Stimulated activated CD8-positive, alpha-beta memory T cell treated with anti-CD3 and anti-CD28 coated beads, Interleukin-12 subunit alpha, Interleukin-12 subunit beta, amount 100 ng/mL, for 24 hours (primary cell): ENCODE results near the gene UCP3.
"Not testable (repeated sequence)": the region's sequence is repeated elsewhere in the genome, so short reads cannot be mapped to it uniquely, and the experiment has no call there.

Source experiments
- DNase-seq: peaks from one replicate; pipeline ENCODE4 v3.0.0-alpha.2; 2020; ENCODE audit errors: extremely low read depth

Gene UCP3

DNA sequence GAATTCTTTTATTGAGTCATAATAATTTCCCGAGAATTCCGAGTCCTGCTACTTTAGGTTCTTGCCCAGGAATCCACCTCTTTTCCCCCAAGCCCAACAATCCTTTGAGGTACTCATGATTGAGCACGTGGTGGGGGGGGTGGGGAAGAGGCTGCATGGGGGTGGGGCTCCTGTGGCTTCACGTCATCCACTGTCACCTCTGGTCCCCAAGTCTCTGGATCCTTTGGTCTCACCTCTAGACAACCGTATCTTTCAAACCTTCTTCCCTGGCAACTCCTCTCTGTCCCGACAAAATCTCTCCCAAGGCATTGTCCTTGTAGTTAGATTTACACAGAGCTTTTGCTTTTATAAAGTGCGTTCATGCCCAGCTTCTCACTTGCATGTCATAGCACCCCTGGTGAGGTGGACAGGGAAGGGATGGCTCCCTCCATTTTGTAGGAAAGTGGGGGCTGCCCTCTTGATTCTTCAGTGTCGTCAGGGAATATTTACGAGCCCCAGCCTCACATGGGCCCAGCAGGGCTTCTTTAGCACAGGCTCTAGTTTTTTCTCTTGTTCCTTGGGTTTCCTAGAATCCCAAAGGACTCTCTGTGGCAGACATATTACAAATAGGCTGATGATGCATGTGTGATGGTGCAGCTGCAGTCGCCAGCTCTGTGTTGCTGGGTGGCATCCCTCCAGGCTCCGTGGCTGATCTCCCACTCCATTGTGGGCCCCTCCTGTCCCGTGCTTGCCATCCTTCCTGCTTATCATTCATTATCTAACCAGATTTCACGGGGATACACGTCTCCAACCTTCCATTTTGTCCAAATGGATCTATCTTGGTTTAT lies 8.4 kb downstream of the UCP3 start:
- DNase-seq, result no peak

GRCh38 chr11:73999581-74000306 lies 9.1 kb downstream of the UCP3 start:
- no peak for DNase-seq

GRCh38 chr11:73998846-73999575 lies 9.9 kb downstream of the UCP3 start:
- no peak for DNase-seq

- no peak for DNase-seq
Observed at GRCh38 chr11:73997120-73997770, 11.6 kb downstream of the UCP3 start.

DNA sequence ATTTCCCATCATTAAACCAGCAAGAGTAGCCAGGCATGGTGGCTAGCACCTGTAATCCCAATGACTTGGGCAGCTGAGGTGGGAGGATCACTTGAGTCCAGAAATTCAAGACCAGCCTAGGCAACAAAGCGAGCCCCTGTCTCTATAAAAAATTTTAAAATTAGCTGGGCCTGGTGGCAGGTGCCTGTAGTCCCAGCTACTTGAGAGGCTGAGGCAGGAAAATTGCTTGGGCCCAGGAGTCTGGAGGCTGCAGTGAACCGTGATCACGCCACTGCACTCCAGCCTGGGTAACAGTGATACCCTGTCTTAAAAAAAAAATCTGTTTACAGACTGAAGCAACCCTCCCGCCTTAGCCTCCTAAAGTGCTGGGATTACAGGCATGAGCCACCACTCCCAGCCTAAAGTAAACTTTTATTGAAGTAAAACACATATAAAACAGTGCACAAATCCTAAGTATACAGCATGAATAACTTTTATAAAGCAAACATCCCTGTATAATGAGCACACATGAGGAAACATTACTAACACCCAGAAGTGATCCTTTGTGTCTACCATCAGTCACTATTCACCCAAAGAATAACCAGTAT lies 12.6 kb downstream of the UCP3 start:
- no peak for DNase-seq

- DNase-seq, result no peak
Observed at GRCh38 chr11:73995731-73996130, 13.2 kb downstream of the UCP3 start.

GRCh38 chr11:73995247-73995646 lies 13.6 kb downstream of the UCP3 start:
- DNase-seq, result no peak

- no peak for DNase-seq
Observed at GRCh38 chr11:73991471-73992006, 17.3 kb downstream of the UCP3 start.

DNA sequence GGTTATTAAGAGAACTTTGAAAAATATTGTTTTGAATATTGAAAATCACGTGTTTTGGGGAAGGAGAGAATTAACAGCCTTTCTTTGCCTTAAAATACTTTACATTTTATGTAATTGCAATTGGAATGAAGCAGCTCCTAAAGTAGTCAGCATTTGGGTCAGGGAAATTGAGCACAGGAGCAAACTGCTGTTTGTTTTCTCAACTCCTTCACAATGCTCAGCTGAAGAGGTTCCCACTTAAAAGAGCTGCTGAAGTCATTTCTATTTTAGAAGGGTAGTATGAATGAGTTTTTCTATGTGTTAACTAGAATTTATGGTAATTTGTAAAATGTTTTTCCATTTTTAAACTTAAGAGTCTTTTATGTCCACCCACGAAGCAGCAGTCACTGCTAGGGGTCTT lies 18.2 kb downstream of the UCP3 start:
- no peak for DNase-seq

DNA sequence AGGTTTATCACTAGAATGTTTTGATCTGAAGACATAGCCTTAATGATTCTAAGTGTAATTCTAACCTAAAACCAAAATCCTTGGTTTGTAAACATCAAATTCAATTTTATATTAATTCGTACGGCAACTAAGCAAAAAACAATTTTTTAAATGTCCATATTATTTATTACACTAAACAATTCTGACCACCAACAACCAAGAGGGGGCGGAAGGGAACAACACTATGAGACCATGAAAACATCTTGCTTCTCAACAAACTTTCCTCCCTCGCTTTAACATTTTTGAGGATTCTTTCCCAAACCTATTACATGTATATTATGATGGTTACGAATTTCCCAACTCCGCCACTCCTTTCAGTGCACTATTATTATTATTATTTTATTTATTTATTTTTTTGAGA lies 19.7 kb downstream of the UCP3 start:
- no peak for DNase-seq

DNA sequence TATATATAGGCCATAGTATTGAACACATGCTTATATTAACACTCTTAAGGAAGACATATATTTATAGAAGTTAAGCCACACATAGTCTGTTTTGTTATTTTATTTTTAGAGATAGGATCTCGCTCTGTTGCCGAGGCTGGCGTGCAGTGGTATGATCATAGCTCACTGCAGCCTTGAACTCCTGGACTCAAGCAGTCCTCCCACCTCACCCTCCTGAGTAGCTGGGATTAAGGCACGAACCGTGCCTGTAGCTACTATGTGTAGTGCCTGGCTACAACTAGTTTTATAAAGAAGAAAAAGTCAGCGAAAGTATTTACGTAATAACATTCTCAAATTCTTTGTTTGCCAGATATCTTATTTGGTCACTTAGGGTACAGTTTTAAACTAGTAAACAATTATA lies 20.7 kb downstream of the UCP3 start:
- DNase-seq, result no peak

- not testable (repeated sequence) for DNase-seq
Observed at GRCh38 chr11:73985661-73986060, 23.2 kb downstream of the UCP3 start.

GRCh38 chr11:73983741-73984538 lies 24.9 kb downstream of the UCP3 start:
- DNase-seq, result no peak

DNA sequence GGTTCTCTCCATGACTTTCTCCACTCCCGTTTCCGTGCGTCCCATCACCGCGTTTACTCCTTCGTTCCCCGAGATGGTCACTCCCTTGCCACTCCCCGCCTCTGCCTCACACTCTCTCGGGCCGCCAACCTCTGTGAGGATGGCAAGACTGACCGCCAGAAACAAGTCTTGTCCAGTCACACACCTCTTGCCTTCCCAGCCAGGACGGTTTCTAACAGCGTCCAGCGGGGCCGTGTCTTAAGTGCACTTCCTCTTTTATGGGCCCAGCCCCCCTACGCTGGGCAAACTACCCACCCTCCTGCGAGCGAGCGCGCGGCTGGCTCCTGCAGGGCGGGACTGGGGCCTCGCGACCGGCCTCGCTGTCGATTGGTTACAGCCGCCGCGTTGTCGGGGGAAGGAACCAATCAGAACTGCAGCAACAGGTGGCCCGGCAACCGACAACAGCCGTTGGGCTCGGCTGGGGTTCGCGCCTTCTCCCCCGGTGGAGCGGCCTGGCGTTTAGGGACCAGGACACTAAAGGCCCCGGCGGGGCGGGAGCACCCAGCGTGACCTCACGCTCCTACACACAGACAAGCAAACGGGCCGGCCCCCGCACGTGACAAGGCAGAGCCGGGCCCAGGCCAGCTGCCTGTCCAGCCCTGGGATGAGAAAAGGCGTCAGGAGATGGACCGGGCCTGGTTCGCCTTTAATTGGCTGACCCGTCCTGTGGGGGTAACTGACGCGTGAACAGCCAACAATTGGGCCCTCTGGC lies 25.7 kb downstream of the UCP3 start:
- peak; percentile 88 for DNase-seq

GRCh38 chr11:73982595-73982989 lies 26.3 kb downstream of the UCP3 start, which contains the start of gene UCP2:
UCP2 (minus strand) TSS chr11:73982843; CDS start chr11:73978378, 4,465 bp downstream.
- DNase-seq, result peak; percentile 73

DNA sequence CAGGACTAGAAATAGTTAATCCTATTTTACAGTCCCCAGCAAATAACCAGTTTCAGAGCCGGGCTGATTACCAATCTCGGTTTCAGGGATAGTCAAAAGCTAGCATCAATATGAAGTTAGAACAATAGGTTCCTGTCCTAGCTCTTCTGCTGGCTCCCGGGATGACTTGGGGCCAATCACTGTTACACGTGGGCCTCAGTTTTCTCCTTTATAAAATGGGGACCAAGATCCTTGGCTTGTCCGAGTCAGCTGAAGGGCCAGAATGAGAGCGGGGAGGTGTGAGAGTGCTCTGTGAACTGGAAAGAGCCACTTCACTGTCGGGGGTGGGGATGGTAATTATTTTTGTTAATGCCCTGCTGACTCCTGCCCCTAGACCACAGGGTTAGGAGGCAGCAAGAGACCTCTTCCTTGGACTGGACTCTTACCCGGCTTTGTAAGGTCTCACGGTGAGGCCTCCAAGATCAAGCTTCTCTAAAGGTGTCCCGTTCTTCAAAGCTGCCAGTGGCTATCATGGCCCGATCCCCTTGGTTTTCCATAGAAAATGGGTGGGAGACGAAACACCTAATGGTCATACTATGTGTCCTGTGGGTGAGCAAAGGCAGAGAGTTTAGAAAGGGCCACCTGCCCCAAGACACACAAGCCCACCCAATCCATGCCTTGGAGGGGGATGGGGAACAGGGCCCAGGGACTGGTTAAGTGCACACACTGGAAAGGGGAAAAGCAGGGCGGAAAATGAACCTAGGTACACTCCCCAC lies 27.7 kb downstream of the UCP3 start:
- DNase-seq, result no peak

- DNase-seq, result no peak
Observed at GRCh38 chr11:73980001-73980961, 28.6 kb downstream of the UCP3 start.

DNA sequence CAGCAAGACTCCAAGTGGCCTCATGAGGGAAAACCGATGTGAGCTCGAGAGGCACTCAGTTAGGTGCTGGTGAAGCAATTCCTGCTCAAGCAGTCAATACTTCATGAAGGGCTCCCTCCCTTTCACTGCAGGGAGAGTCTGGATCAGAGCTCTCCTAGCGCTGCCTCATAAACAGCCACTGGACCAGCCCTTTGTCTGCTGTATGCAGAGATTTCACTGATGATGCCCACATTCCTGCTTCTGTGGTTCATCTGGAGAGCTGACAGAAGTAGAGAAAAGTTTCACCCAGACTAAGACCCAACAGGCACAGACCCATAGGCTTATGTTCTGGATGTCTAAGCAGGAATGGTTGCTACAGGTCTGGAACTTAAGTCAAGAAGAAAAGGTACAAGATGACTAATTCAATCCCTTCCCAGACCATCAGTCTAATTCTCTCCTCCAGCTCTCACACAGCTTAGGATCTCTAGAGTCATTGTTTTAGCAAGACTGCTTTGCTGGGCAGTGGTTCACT lies 30.3 kb downstream of the UCP3 start:
- no peak for DNase-seq
